HL-60 (cell line): ENCODE results near the gene TIMP2.
"Not testable (repeated sequence)": the region's sequence is repeated elsewhere in the genome, so short reads cannot be mapped to it uniquely, and the experiment has no call there.

Experiments used
- DNase-seq, 2 experiments: peaks; one replicate each; pipeline ENCODE4 v3.0.0-alpha.2; 2010 to 2020; ENCODE audit warnings: low read depth in 1 of 2, low spot score in 1 of 2
- H3K27ac ChIP-seq: fragments of 250-450 bp; sonication (Bioruptor Pico); replicated peaks from 2 replicates; pipeline ENCODE4 v1.5.1; 2020; ENCODE audit warnings: mild to moderate bottlenecking, moderate library complexity
- H3K27me3 ChIP-seq: fragments of 250-450 bp; sonication (Bioruptor Pico); 2 replicates; pipeline ENCODE4 v1.5.1; 2021; ENCODE audit warnings: mild to moderate bottlenecking, moderate library complexity; ENCODE audit not compliant: insufficient read depth, poor library complexity, severe bottlenecking
- H3K4me3 ChIP-seq: replicated peaks from 2 replicates; pipeline ENCODE4 v1.5.1; 2011; ENCODE audit warnings: mild to moderate bottlenecking, control low read depth, low read length; ENCODE audit not compliant: insufficient read depth
- CTCF ChIP-seq: IDR thresholded peaks from one replicate; pipeline ENCODE4 v1.5.1; 2011; ENCODE audit warnings: low read length, control low read depth, inconsistent platforms; ENCODE audit not compliant: insufficient read depth
- GABPA ChIP-seq: IDR thresholded peaks from 2 replicates; pipeline ENCODE4 v1.6.1; 2012; ENCODE audit warnings: low read depth
- POLR2AphosphoS5 ChIP-seq: IDR thresholded peaks from 2 replicates; pipeline ENCODE4 v1.6.1; 2012; ENCODE audit warnings: low read depth
- REST ChIP-seq: IDR thresholded peaks from 2 replicates; pipeline ENCODE4 v1.6.1; 2012; ENCODE audit warnings: low read depth; ENCODE audit not compliant: insufficient replicate concordance
- SPI1 ChIP-seq: IDR thresholded peaks from 2 replicates; pipeline ENCODE4 v1.6.1; 2012; ENCODE audit warnings: low read depth, mild to moderate bottlenecking, borderline replicate concordance

Gene TIMP2

GRCh38 chr17:78965491-78965924, 40.3 kb upstream of the TIMP2 start:
- DNase-seq = no peak
- TF ChIP-seq REST = no peak
- TF ChIP-seq CTCF = no peak
- no peak for TF ChIP-seq GABPA
- TF ChIP-seq SPI1 = no peak
- no peak for TF ChIP-seq POLR2AphosphoS5
- Histone ChIP-seq H3K27me3 (no peaks in the 10 kb centered on the region), H3K4me3 (no peak overlapping the region), H3K27ac (no peak overlapping the region)

- TF ChIP-seq CTCF = no peak
- TF ChIP-seq SPI1 = no peak
- TF ChIP-seq REST = no peak
- no peak for TF ChIP-seq GABPA
- no peak for TF ChIP-seq POLR2AphosphoS5
- H3K27ac ChIP-seq = no peak overlapping the region
- H3K4me3 ChIP-seq = no peak overlapping the region
These were observed 38.2 kb upstream of the TIMP2 start for GRCh38 chr17:78963378-78963777.

GRCh38 chr17:78962984-78963348, 37.8 kb upstream of the TIMP2 start:
- DNase-seq, H3K27ac ChIP-seq, H3K4me3 ChIP-seq, H3K27me3 ChIP-seq: not testable (repeated sequence)

More at GRCh38 chr17:78963378-78963777, 38.2 kb upstream of the TIMP2 start:
- no peaks in the 10 kb centered on the region for H3K27me3 ChIP-seq
- no peak for DNase-seq

GRCh38 chr17:78962345-78962983, 37.3 kb upstream of the TIMP2 start:
- H3K27me3 ChIP-seq = no peaks in the 10 kb centered on the region
- no peak for TF ChIP-seq GABPA
- TF ChIP-seq POLR2AphosphoS5 = no peak
- TF ChIP-seq REST = no peak
- no peak for TF ChIP-seq CTCF
- no peak for TF ChIP-seq SPI1
- H3K27ac ChIP-seq = no peak overlapping the region
- H3K4me3 ChIP-seq = no peak overlapping the region
- DNase-seq = no peak
